ENCODE measurements around the gene GPR146.

GRCh38 chr7:1078985-1079384 lies 34.6 kb downstream of the GPR146 start:
- no peak for TF ChIP-seq POLR2A (IDR thresholded peaks at IDR 0.05)
- no peak for TF ChIP-seq CTCF (IDR thresholded peaks at IDR 0.05)
- TF ChIP-seq POLR2AphosphoS5 (IDR thresholded peaks at IDR 0.05), result no peak
